ENCODE results near the gene RAD9A. TPM values are rescaled to one million over a fixed set of nuclear protein-coding genes. Genes with fewer than 3 reads are reported as not detected.

RAD9A gene
- total RNA-seq, 1 experiment from 2014 or later = 20.9 TPM

DNA sequence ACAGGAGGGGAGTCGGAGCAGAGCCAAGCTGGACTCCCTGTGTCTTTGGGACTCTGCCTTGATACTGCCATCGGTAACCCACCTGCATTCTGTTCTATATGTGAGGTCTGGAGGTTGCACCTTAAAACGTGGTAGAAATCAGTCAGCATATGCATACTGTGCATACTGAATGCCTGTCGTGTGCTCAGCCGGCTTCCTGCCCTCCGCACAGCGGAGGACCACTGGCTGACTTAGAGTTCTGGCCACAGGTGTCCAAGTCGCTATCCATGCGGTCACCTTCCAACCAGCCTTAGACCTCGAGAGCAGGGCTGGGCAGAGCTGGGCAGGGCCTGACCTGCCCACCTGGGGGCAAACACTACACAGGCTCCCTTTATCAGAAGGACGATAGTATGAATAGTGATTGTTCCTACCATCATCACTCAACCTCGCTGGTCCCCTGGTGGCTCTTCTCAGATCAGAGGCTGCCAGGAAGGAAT is 15.9 kb downstream of the RAD9A start:
- H3K4me3 Mint-ChIP-seq = no peak overlapping the region
- Histone ChIP-seq H3K79me1 (ENCODE audit: insufficient read depth, low read depth, low read length, poor library complexity, severe bottlenecking) (no peaks in the 10 kb centered on the region), H2BK20ac (ENCODE audit: low read depth, low read length, poor library complexity, severe bottlenecking) (no peak overlapping the region), H4K20me1 (ENCODE audit: control insufficient read depth, insufficient read depth, insufficient read length) (no peaks in the 10 kb centered on the region), H3K27me3 (ENCODE audit: insufficient read depth, low read length) (no peaks in the 10 kb centered on the region), H2BK12ac (ENCODE audit: insufficient read length, low read depth, low read length) (no peak overlapping the region), H3K23me2 (ENCODE audit: insufficient read length, low read depth, low read length, poor library complexity, severe bottlenecking) (no peaks in the 10 kb centered on the region), H2BK15ac (ENCODE audit: low read depth, low read length) (no peak overlapping the region), H3K4me2 (ENCODE audit: insufficient read depth, insufficient read length, low read length) (no peak overlapping the region), H3K4me1 (ENCODE audit: insufficient read depth, low read length) (no peaks in the 10 kb centered on the region), H4K5ac (ENCODE audit: insufficient read length, low read depth, low read length) (no peak overlapping the region), H2BK120ac (ENCODE audit: low read depth, low read length, poor library complexity, severe bottlenecking) (no peak overlapping the region), H4K8ac (replicated peaks; ENCODE audit: insufficient read length, low read depth, low read length) (no peak overlapping the region), H3K18ac (ENCODE audit: insufficient read length, low read depth, low read length) (no peak overlapping the region), H3K27ac (ENCODE audit: insufficient read length, low read depth, low read length) (no peak overlapping the region), H2AK5ac (ENCODE audit: insufficient read length, low read length) (no peak overlapping the region), H3K9me3 (ENCODE audit: control insufficient read depth, low read depth, low read length) (no peaks in the 10 kb centered on the region), H3K9ac (ENCODE audit: extremely low read depth, insufficient read length, low read length) (no peak overlapping the region), H4K91ac (ENCODE audit: insufficient read length, low read depth, low read length) (no peak overlapping the region), H2BK5ac (ENCODE audit: insufficient read length, low read length) (no peak overlapping the region), H3K23ac (ENCODE audit: insufficient read length, low read depth, low read length) (no peak overlapping the region), H3K79me2 (ENCODE audit: insufficient read depth, low read length) (no peaks in the 10 kb centered on the region), H3K4ac (ENCODE audit: low read depth, low read length) (no peak overlapping the region), H2AFZ (ENCODE audit: low read length) (no peak overlapping the region), H3K14ac (ENCODE audit: insufficient read depth, low read length) (no peak overlapping the region), H3K56ac (ENCODE audit: insufficient read length, low read depth, low read length) (no peak overlapping the region), H3T11ph (ENCODE audit: low read length) (no peak overlapping the region)
- no peaks in the 10 kb centered on the region for H3K9me3 Mint-ChIP-seq
- H3K27me3 Mint-ChIP-seq (ENCODE audit: low read depth) = peaks cover 37% of the 10 kb centered on the region
- H3K4me1 Mint-ChIP-seq = peaks cover 14 to 25% of the 10 kb centered on the region in 2 experiments
- no peak for DNase-seq
- no peaks in the 10 kb centered on the region for H3K36me3 Mint-ChIP-seq (ENCODE audit: insufficient read depth in 1 of 3, low read depth in 3 of 3)
- H3K27ac Mint-ChIP-seq = no peak overlapping the region
- WGBS (ENCODE audit: extremely low coverage, insufficient read length, low lambda C conversion rate) = no CpG with 5 or more reads among the region's 12 CpGs
- TF ChIP-seq, protein P1, sequence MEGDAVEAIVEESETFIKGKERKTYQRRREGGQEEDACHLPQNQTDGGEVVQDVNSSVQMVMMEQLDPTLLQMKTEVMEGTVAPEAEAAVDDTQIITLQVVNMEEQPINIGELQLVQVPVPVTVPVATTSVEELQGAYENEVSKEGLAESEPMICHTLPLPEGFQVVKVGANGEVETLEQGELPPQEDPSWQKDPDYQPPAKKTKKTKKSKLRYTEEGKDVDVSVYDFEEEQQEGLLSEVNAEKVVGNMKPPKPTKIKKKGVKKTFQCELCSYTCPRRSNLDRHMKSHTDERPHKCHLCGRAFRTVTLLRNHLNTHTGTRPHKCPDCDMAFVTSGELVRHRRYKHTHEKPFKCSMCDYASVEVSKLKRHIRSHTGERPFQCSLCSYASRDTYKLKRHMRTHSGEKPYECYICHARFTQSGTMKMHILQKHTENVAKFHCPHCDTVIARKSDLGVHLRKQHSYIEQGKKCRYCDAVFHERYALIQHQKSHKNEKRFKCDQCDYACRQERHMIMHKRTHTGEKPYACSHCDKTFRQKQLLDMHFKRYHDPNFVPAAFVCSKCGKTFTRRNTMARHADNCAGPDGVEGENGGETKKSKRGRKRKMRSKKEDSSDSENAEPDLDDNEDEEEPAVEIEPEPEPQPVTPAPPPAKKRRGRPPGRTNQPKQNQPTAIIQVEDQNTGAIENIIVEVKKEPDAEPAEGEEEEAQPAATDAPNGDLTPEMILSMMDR (conservative IDR thresholded peaks at IDR 0.05) = no peak

Data from H9 (cell line).